NOMO-1 (cell line): Measurements from ENCODE around the gene DR1.

ENCODE experiments used
- DNase-seq, 2 experiments: peaks; one replicate each; lab custom pipeline; 2025; ENCODE audit not compliant: unreplicated experiment in 2 of 2; lab: John Stamatoyannopoulos, UW

Gene DR1

GRCh38 chr1:93345633-93346420 lies at the start of gene DR1:
TSS of gene DR1 (plus strand) at chr1:93345907. CDS start at chr1:93346646, 739 bp downstream.
- peak; percentile 74 to 82 for DNase-seq

- no peak for DNase-seq
These were observed 49.1 kb upstream of the DR1 start for GRCh38 chr1:93296555-93297154.

- DNase-seq, result no peak
These were observed 44.6 kb upstream of the DR1 start for GRCh38 chr1:93301131-93301530.

GRCh38 chr1:93302078-93302477 lies 43.6 kb upstream of the DR1 start:
- no peak for DNase-seq

- peak; percentile 4 to 59 for DNase-seq
These were observed 41.0 kb upstream of the DR1 start for GRCh38 chr1:93304716-93305138.

GRCh38 chr1:93306920-93307319 lies 38.8 kb upstream of the DR1 start:
- no peak for DNase-seq

- no peak for DNase-seq
These were observed 32.7 kb upstream of the DR1 start for GRCh38 chr1:93313026-93313425.

GRCh38 chr1:93317207-93317606 lies 28.5 kb upstream of the DR1 start:
- DNase-seq, result peak; percentile 37 to 70

GRCh38 chr1:93317943-93318342 lies 27.8 kb upstream of the DR1 start:
- no peak for DNase-seq

GRCh38 chr1:93321720-93322119 lies 24.0 kb upstream of the DR1 start:
- DNase-seq, result no peak

- DNase-seq, result no peak
These were observed 23.4 kb upstream of the DR1 start for GRCh38 chr1:93322349-93322748.

GRCh38 chr1:93323185-93323820 lies 22.4 kb upstream of the DR1 start:
- DNase-seq, result no peak

GRCh38 chr1:93324486-93325464 lies 20.9 kb upstream of the DR1 start:
- DNase-seq, result no peak

- no peak for DNase-seq
These were observed 16.6 kb upstream of the DR1 start for GRCh38 chr1:93328809-93329760.

- no peak for DNase-seq
These were observed 15.5 kb upstream of the DR1 start for GRCh38 chr1:93330196-93330595.

GRCh38 chr1:93330617-93331016 lies 15.1 kb upstream of the DR1 start:
- no peak for DNase-seq

GRCh38 chr1:93331412-93331811 lies 14.3 kb upstream of the DR1 start:
- DNase-seq, result no peak

GRCh38 chr1:93332368-93332767 lies 13.3 kb upstream of the DR1 start:
- no peak for DNase-seq

- no peak for DNase-seq
These were observed 7.1 kb upstream of the DR1 start for GRCh38 chr1:93338387-93339146.
